Left kidney (tissue), 2 donors: Measurements from ENCODE around the gene ARHGAP27. TPM values are rescaled to one million over a fixed set of nuclear protein-coding genes. Genes with fewer than 3 reads are reported as not detected.

Source experiments
- DNase-seq: peaks from one replicate; pipeline ENCODE4 v3.0.0-alpha.2; 2013
- polyA plus RNA-seq: library from polyadenylated mRNA; unstranded; fragments of 120-200 nt; gene quantifications from one replicate; pipeline ENCODE4 v1.2.1, GENCODE V29; 2013; ENCODE audit not compliant: insufficient read length

The ARHGAP27 gene
- polyA plus RNA-seq, 1 donor = 16.1 TPM

GRCh38 chr17:45408611-45409421, 23.9 kb downstream of the ARHGAP27 start:
- DNase-seq = no peak

GRCh38 chr17:45406107-45406506, 26.6 kb downstream of the ARHGAP27 start:
- no peak for DNase-seq

GRCh38 chr17:45405250-45406086, 27.2 kb downstream of the ARHGAP27 start:
- no peak for DNase-seq

GRCh38 chr17:45404870-45405249, 27.8 kb downstream of the ARHGAP27 start:
- no peak for DNase-seq

- no peak for DNase-seq
These were observed 28.7 kb downstream of the ARHGAP27 start for GRCh38 chr17:45403906-45404490.

- no peak for DNase-seq
These were observed 29.8 kb downstream of the ARHGAP27 start for GRCh38 chr17:45402916-45403315.

GRCh38 chr17:45398800-45399199, 33.9 kb downstream of the ARHGAP27 start:
- DNase-seq = no peak

- no peak for DNase-seq
These were observed 34.9 kb downstream of the ARHGAP27 start for GRCh38 chr17:45397796-45398195.

- DNase-seq = no peak
These were observed 36.0 kb downstream of the ARHGAP27 start for GRCh38 chr17:45396496-45397205.

- no peak for DNase-seq
These were observed 36.9 kb downstream of the ARHGAP27 start for GRCh38 chr17:45395569-45396415.

- DNase-seq = peak; percentile 91
These were observed 37.6 kb downstream of the ARHGAP27 start for GRCh38 chr17:45394913-45395568.

- no peak for DNase-seq
These were observed 38.1 kb downstream of the ARHGAP27 start for GRCh38 chr17:45394564-45394912.

- DNase-seq = no peak
These were observed 38.6 kb downstream of the ARHGAP27 start for GRCh38 chr17:45394091-45394490.

GRCh38 chr17:45393411-45393810, 39.3 kb downstream of the ARHGAP27 start:
- no peak for DNase-seq

- DNase-seq = no peak
These were observed 40.8 kb downstream of the ARHGAP27 start for GRCh38 chr17:45391918-45392317.

- DNase-seq = no peak
These were observed 41.4 kb downstream of the ARHGAP27 start for GRCh38 chr17:45391291-45391690.

GRCh38 chr17:45389354-45389753, 43.3 kb downstream of the ARHGAP27 start:
- no peak for DNase-seq

GRCh38 chr17:45388604-45389325, 43.9 kb downstream of the ARHGAP27 start:
- DNase-seq = no peak

GRCh38 chr17:45387739-45388138, 44.9 kb downstream of the ARHGAP27 start:
- DNase-seq = no peak

- DNase-seq = no peak
These were observed 46.5 kb downstream of the ARHGAP27 start for GRCh38 chr17:45386178-45386577.
